Body of pancreas (tissue), 4 donors: Measurements from ENCODE around the gene KCNJ6. TPM values are rescaled to one million over a fixed set of nuclear protein-coding genes. Genes with fewer than 3 reads are reported as not detected.

Source experiments
- ATAC-seq: fragments of 150-250 bp; one replicate; pipeline ENCODE4 v1.9.1; 2016
- DNase-seq, 4 donors: peaks; one replicate each; pipeline ENCODE4 v3.0.0-alpha.2; 2019
- H3K27ac ChIP-seq, 4 donors: fragments of 200-600 bp; sonication (generic); 1 replicate in 3 of 4; 2 replicates in 1 of 4; pipeline versions ENCODE4 v1.5.1 to v1.6.1; 2016 to 2019; ENCODE audit warnings: mild to moderate bottlenecking in 1 of 4, mixed read lengths in 1 of 4, moderate library complexity in 1 of 4
- H3K27me3 ChIP-seq, 2 donors: fragments of 200-600 bp; sonication (generic); one replicate each; pipeline ENCODE4 v1.6.0; 2016; ENCODE audit warnings: mild to moderate bottlenecking in 1 of 2
- H3K36me3 ChIP-seq, 2 donors: fragments of 200-600 bp; sonication (generic); replicated peaks in 1 of 2; 2 replicates each; pipeline ENCODE4 v1.5.1; 2016; ENCODE audit warnings: low read depth in 2 of 2; ENCODE audit not compliant: insufficient read depth in 1 of 2
- H3K4me1 ChIP-seq: fragments of 200-600 bp; sonication (generic); one replicate; pipeline ENCODE4 v1.6.0; 2016
- H3K4me3 ChIP-seq, 2 donors: fragments of 200-600 bp; sonication (generic); 1 replicate in 1 of 2; 2 replicates in 1 of 2; pipeline ENCODE4 v1.5.1; 2016 to 2019
- H3K9me3 ChIP-seq, 3 donors: fragments of 200-600 bp; sonication (generic); 1 replicate in 2 of 3; 2 replicates in 1 of 3; pipeline ENCODE4 v1.5.1; 2016
- POLR2A ChIP-seq, 3 donors: fragments of 450-650 bp; IDR thresholded peaks; one replicate each; pipeline ENCODE4 v1.6.1; 2016; ENCODE audit warnings: antibody characterized with exemption in 3 of 3, mild to moderate bottlenecking in 2 of 3
- WGBS, 2 donors: methylation state at CpG; one replicate each; pipeline ENCODE4 v1.1.5; 2017; 5-methylcytosine and 5-hydroxymethylcytosine counted together
- intact Hi-C: fragments of 100-400 bp; cut with DNase I; formaldehyde crosslinking; loops from one replicate; pipeline ENCODE4 v1.15.1; 2023
- total RNA-seq, 2 donors: library from RNA; depleted of rRNA; stranded (reverse); fragments of >200 nt; gene quantifications; one replicate each; pipeline ENCODE4 v1.1.0, GENCODE V29; 2016
- TF ChIP-seq, protein P1 (sequence below), 7 experiments: fragments of 450-650 bp in 4 of 7; fragments of 200-600 bp in 3 of 7; sonication (generic) in 3 of 7; IDR thresholded peaks; one replicate each; pipeline ENCODE4 v1.5.1; 2016 to 2019; ENCODE audit warnings: antibody characterized with exemption in 7 of 7

Gene KCNJ6
- total RNA-seq, 2 donors from 2014 or later, result under 0.01 to 0.78 TPM

- intact Hi-C loops, result no loop called here
- Histone ChIP-seq H3K36me3 (no peaks in the 10 kb centered on the region), H3K4me3 (no peak overlapping the region), H3K27ac (no peak overlapping the region), H3K9me3 (no peaks in the 10 kb centered on the region), H3K27me3 (no peaks in the 10 kb centered on the region), H3K4me1 (no peaks in the 10 kb centered on the region)
- ATAC-seq (no peak), DNase-seq (no peak)
- TF ChIP-seq, protein P1, sequence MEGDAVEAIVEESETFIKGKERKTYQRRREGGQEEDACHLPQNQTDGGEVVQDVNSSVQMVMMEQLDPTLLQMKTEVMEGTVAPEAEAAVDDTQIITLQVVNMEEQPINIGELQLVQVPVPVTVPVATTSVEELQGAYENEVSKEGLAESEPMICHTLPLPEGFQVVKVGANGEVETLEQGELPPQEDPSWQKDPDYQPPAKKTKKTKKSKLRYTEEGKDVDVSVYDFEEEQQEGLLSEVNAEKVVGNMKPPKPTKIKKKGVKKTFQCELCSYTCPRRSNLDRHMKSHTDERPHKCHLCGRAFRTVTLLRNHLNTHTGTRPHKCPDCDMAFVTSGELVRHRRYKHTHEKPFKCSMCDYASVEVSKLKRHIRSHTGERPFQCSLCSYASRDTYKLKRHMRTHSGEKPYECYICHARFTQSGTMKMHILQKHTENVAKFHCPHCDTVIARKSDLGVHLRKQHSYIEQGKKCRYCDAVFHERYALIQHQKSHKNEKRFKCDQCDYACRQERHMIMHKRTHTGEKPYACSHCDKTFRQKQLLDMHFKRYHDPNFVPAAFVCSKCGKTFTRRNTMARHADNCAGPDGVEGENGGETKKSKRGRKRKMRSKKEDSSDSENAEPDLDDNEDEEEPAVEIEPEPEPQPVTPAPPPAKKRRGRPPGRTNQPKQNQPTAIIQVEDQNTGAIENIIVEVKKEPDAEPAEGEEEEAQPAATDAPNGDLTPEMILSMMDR (IDR thresholded peaks at IDR 0.05), result no peak
- TF ChIP-seq POLR2A (IDR thresholded peaks at IDR 0.05), result no peak
- WGBS, 2 donors, result 76 to 85% methylated on average over 8 of the region's 8 CpGs
These were observed 280.0 kb downstream of the KCNJ6 start for GRCh38 chr21:37636152-37636860.

DNA sequence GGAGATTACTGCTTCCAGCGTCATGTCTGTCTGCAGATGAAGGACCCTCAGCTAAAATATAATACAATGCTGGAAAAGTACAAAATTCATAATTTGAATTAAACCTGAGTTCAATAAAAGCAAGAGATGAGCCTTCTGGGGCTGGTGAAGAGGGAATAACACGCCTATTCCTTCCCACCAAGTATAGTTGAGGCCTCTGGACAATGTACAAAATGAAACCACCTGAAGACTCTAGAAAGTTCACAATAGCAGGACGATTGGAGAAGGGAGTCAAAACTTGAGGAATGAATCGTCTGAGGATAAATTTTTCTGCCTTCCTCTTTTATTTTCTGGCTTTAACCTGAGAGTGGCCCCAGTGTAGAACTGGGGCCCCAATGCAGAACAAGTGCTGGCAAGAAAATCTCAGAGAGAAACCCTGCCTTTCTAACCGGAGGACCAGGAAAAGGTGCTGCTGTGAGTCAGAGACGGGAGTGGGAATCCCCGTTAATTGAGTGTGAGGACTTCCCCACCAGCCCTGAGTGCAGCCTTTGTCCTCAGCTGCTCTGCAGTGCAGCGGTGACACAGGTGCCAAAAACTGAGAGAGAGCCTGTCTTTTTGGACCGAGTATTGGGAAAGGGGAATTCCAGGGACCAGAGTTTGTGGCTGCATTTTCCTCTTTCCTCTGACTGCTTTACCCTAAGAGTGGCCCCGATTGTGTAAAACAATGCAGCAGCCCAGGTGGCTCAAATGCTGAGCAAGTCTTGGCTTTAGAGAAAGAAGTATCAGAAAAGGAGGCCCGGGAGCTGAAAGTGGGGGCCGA is 284.7 kb downstream of the KCNJ6 start:
- peak; percentile 48 to 74 (median 53) for DNase-seq
- H3K27ac ChIP-seq, result peak overlapping the region in 3 of 4 donors; percentile 39 to 83 (median 65)
- 41 to 44% methylated on average over 12 of the region's 12 CpGs for WGBS, 2 donors

DNA sequence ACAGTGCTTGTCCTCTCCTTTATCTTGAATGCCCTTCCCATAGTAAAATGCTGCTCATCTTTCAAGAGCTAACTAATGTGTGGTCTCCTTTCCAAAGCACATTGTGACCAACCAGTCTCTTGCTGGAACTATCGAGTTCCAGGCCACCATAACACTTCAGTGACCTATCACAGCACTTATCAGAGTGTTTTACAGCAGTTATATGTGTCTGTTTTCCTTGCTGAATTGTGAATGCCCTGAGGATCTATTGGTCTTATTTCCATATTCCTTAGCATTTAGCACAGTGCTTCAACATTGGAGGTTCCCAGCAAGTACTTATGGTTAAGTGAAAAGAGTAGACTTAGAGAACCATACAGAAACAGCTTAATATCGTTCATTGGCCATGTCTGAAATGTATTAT is 285.4 kb downstream of the KCNJ6 start:
- intact Hi-C loops, result no loop called here
- no peak for TF ChIP-seq POLR2A (IDR thresholded peaks at IDR 0.05)
- TF ChIP-seq, protein P1 (IDR thresholded peaks at IDR 0.05), result no peak
- no peak for DNase-seq
- no peak for ATAC-seq
- WGBS, 2 donors, result 69 to 76% methylated on average over 2 of the region's 2 CpGs
- Histone ChIP-seq H3K4me1 (no peaks in the 10 kb centered on the region), H3K4me3 (no peak overlapping the region), H3K36me3 (no peaks in the 10 kb centered on the region), H3K27ac (peak overlapping the region in 3 of 4 donors; percentile 39 to 83 (median 65)), H3K9me3 (no peaks in the 10 kb centered on the region), H3K27me3 (no peaks in the 10 kb centered on the region)

More for the DNA sequence above, 284.7 kb downstream of the KCNJ6 start:
- peak; percentile 95 for ATAC-seq
- intact Hi-C loops, result no loop called here
- H3K4me1 ChIP-seq, result no peaks in the 10 kb centered on the region
- TF ChIP-seq, protein P1 (IDR thresholded peaks at IDR 0.05), result no peak
- TF ChIP-seq POLR2A (IDR thresholded peaks at IDR 0.05), result no peak
- H3K27me3 ChIP-seq, result no peaks in the 10 kb centered on the region
- no peaks in the 10 kb centered on the region for H3K36me3 ChIP-seq
- H3K4me3 ChIP-seq, result no peak overlapping the region
- no peaks in the 10 kb centered on the region for H3K9me3 ChIP-seq

DNA sequence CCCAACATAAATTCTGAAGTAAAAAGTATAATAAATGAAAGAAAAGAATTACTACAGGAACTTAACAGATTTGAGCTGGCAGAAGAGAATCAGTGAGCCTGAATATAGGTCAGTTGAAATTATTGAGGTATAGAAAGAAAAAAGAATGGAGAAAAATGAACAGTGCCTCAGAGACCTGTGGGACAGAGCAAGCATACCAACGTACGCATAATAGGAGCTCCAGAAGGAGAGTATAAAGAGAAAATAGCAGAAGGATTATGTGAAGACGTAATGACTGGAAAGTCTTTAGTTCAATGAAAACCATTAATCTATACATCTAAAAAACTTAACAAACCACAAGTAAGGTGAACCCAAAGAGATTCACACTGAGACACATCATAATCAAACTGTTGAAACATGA is 287.9 kb downstream of the KCNJ6 start:
- TF ChIP-seq, protein P1 (IDR thresholded peaks at IDR 0.05), result no peak
- TF ChIP-seq POLR2A (IDR thresholded peaks at IDR 0.05), result no peak
- Histone ChIP-seq H3K27ac (no peak overlapping the region), H3K4me1 (no peaks in the 10 kb centered on the region), H3K4me3 (no peak overlapping the region), H3K9me3 (no peaks in the 10 kb centered on the region), H3K27me3 (no peaks in the 10 kb centered on the region), H3K36me3 (no peaks in the 10 kb centered on the region)
- intact Hi-C loops, result no loop called here
- ATAC-seq (no peak), DNase-seq (no peak)
- 92 to 98% methylated on average over 3 of the region's 3 CpGs for WGBS, 2 donors
